Pancreas (tissue), 10 donors: Measurements from ENCODE around the gene RPL13. TPM values are rescaled to one million over a fixed set of nuclear protein-coding genes. Genes with fewer than 3 reads are reported as not detected.

ENCODE experiments used
- ATAC-seq, 4 donors: fragments of 200-7000 bp; cut with Tn5 transposase; one replicate each; pipeline versions ENCODE4 v1.8.0 to v1.9.1; 2020; ENCODE audit warnings: mild to moderate bottlenecking in 4 of 4, moderate library complexity in 4 of 4
- DNase-seq, 6 donors: peaks; one replicate each; pipeline ENCODE4 v3.0.0-alpha.2; 2020
- FAIRE-seq: peaks from 2 replicates; lab custom pipeline; 2012; peaks lifted over from hg19 to GRCh38; lab: Jason Lieb, UNC
- H3K27ac ChIP-seq, 4 donors: fragments of 200-600 bp; sonication (generic); 1 replicate in 3 of 4; 2 replicates in 1 of 4; pipeline versions ENCODE4 v1.5.0 to v1.8.0; 2020
- H3K27me3 ChIP-seq, 4 donors: fragments of 200-600 bp; one replicate each; pipeline ENCODE4 v1.8.0; 2021
- H3K36me3 ChIP-seq, 3 donors: fragments of 200-600 bp; sonication (generic) in 1 of 3; one replicate each; pipeline versions ENCODE4 v1.5.0 to v1.8.0; 2020 to 2021
- H3K4me1 ChIP-seq, 3 donors: fragments of 200-600 bp; one replicate each; pipeline ENCODE4 v1.8.0; 2021
- H3K4me3 ChIP-seq, 4 donors: fragments of 200-600 bp; sonication (generic) in 2 of 4; one replicate each; pipeline versions ENCODE4 v1.5.0 to v1.8.0; 2020 to 2021
- H3K9me3 ChIP-seq, 4 donors: fragments of 200-600 bp; one replicate each; pipeline ENCODE4 v1.8.0; 2021
- CTCF ChIP-seq, 4 donors: fragments of 200-600 bp; sonication (generic) in 3 of 4; IDR thresholded peaks; one replicate each; pipeline versions ENCODE4 v1.5.0 to v1.8.0; 2021; ENCODE audit warnings: antibody characterized with exemption in 4 of 4
- WGBS, 2 donors: extraction: QIAGEN DNeasy Blood & Tissue Kit; methylation state at CpG; one replicate each; pipeline ENCODE4 v1.1.7; 2013; 5-methylcytosine and 5-hydroxymethylcytosine counted together
- intact Hi-C, 3 donors: fragments of 100-400 bp; cut with DNase I; formaldehyde crosslinking; loops; one replicate each; pipeline versions ENCODE4 v1.11.1 to v1.14.2; 2022
- polyA plus RNA-seq, 2 donors: library from polyadenylated mRNA; stranded (reverse); fragments of 200-250 nt; gene quantifications; one replicate each; pipeline ENCODE4 v1.2.3, GENCODE V29; 2013
- total RNA-seq, 6 donors: library from RNA; stranded (reverse); fragmentation: NEBNext Ultra II Directional in 4 of 6; extraction: Animal tissue kit (Norgen Biotek cat#: 25700) in 4 of 6; gene quantifications; one replicate each; pipeline versions ENCODE4 v1.2.1 to v1.2.4, GENCODE V29; 2021 to 2023
- donor health status: healthy with polysubstance abuse.
- donor health status: DM: no; HTN: no; CAD: no; lungs with moderate emphysema.
- donor health status: DM: no; HTN: no; CAD: no.
- donor health status: control.
- donor health status: control.
- donor health status: Bipolar disorder and iron deficiency.
- donor health status: DM: yes; HTN: yes; CAD: no.
- donor health status: DM: no; HTN: no; CAD: no.
- donor health status: DM: no; HTN: no; CAD: no.
- donor health status: DM: yes; HTN: yes; CAD: no.

The RPL13 gene
- total and polyA plus RNA-seq, 8 donors: 1,297 to 6,500 (median 2,093) TPM

- no peak overlapping the region for H3K4me3 ChIP-seq
- FAIRE-seq: no peak
- intact Hi-C loops: no loop called here
- no peak overlapping the region for H3K27ac ChIP-seq
- no peak for TF ChIP-seq CTCF (IDR thresholded peaks at IDR 0.05)
- ATAC-seq: peak in 1 of 4 donors; percentile 23
- no peaks in the 10 kb centered on the region for H3K9me3 ChIP-seq
- 71 to 77% methylated on average over 8 of the region's 8 CpGs for WGBS, 2 donors
- no peaks in the 10 kb centered on the region for H3K36me3 ChIP-seq
- no peaks in the 10 kb centered on the region for H3K27me3 ChIP-seq
- H3K4me1 ChIP-seq: no peaks in the 10 kb centered on the region
- no peak for DNase-seq
These were observed 40.5 kb downstream of the RPL13 start for GRCh38 chr16:89600956-89601355.

- FAIRE-seq (no peak), ATAC-seq (no peak), DNase-seq (peak in 1 of 6 donors; percentile 48)
- 75% methylated on average over 22 of the region's 22 CpGs for WGBS, 2 donors
- H3K27me3 ChIP-seq: no peaks in the 10 kb centered on the region
- TF ChIP-seq CTCF (IDR thresholded peaks at IDR 0.05): no peak
- H3K9me3 ChIP-seq: no peaks in the 10 kb centered on the region
- no peak overlapping the region for H3K4me3 ChIP-seq
- H3K36me3 ChIP-seq: no peaks in the 10 kb centered on the region
- no peak overlapping the region for H3K27ac ChIP-seq
- no peaks in the 10 kb centered on the region for H3K4me1 ChIP-seq
- intact Hi-C loops: no loop called here
These were observed 41.4 kb downstream of the RPL13 start for GRCh38 chr16:89601906-89602272.

- 37 to 41% methylated on average over 21 to 22 of the region's 22 CpGs for WGBS, 2 donors
- Histone ChIP-seq H3K27me3 (no peaks in the 10 kb centered on the region), H3K36me3 (no peaks in the 10 kb centered on the region), H3K9me3 (no peaks in the 10 kb centered on the region), H3K4me1 (no peaks in the 10 kb centered on the region), H3K27ac (no peak overlapping the region), H3K4me3 (no peak overlapping the region)
- FAIRE-seq: no peak
- ATAC-seq: peak in 3 of 4 donors; percentile 35 to 72 (median 68)
- TF ChIP-seq CTCF (IDR thresholded peaks at IDR 0.05): no peak
- DNase-seq: peak in 1 of 6 donors; percentile 51
- intact Hi-C loops: no loop called here
These were observed 41.9 kb downstream of the RPL13 start for GRCh38 chr16:89602273-89602951.

GRCh38 chr16:89602952-89603590, 42.6 kb downstream of the RPL13 start:
- Histone ChIP-seq H3K4me1 (no peaks in the 10 kb centered on the region), H3K27me3 (no peaks in the 10 kb centered on the region), H3K27ac (no peak overlapping the region), H3K9me3 (no peaks in the 10 kb centered on the region), H3K4me3 (no peak overlapping the region), H3K36me3 (no peaks in the 10 kb centered on the region)
- WGBS, 2 donors: 74 to 78% methylated on average over 5 of the region's 5 CpGs
- intact Hi-C loops: no loop called here
- no peak for ATAC-seq
- no peak for FAIRE-seq
- DNase-seq: no peak
- TF ChIP-seq CTCF (IDR thresholded peaks at IDR 0.05): no peak

- DNase-seq: no peak
- Histone ChIP-seq H3K4me1 (no peaks in the 10 kb centered on the region), H3K27me3 (no peaks in the 10 kb centered on the region), H3K9me3 (no peaks in the 10 kb centered on the region), H3K4me3 (no peak overlapping the region), H3K36me3 (no peaks in the 10 kb centered on the region), H3K27ac (no peak overlapping the region)
- 74 to 75% methylated on average over 16 of the region's 16 CpGs for WGBS, 2 donors
- ATAC-seq: no peak
- FAIRE-seq: no peak
- TF ChIP-seq CTCF (IDR thresholded peaks at IDR 0.05): no peak
- intact Hi-C loops: no loop called here
These were observed 44.3 kb downstream of the RPL13 start for GRCh38 chr16:89604764-89605163.
